ENCODE results near the gene PRKG1.

The PRKG1 gene

DNA sequence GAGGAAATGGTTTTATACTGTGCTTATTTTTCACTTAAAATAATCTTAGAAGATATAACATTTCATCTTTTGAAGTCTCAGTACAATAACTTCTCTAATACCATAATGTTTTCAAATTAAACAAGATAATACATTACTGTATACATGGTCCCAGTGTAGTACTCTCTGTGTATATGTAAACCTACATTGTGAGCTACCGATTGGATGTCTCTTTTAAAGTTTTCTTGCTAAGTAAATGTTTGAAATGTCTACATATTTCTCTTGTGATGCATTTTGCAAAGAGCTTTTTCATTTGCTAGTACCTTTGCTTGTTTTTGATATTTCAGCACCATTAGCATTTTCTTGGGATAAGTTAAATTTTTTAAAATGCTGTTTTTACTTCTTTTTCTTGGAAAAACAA, 94.8 kb downstream of the PRKG1 start:
- TF ChIP-seq CTCF (IDR thresholded peaks at IDR 0.05; ENCODE audit: low read depth, low read length), result no peak

DNA sequence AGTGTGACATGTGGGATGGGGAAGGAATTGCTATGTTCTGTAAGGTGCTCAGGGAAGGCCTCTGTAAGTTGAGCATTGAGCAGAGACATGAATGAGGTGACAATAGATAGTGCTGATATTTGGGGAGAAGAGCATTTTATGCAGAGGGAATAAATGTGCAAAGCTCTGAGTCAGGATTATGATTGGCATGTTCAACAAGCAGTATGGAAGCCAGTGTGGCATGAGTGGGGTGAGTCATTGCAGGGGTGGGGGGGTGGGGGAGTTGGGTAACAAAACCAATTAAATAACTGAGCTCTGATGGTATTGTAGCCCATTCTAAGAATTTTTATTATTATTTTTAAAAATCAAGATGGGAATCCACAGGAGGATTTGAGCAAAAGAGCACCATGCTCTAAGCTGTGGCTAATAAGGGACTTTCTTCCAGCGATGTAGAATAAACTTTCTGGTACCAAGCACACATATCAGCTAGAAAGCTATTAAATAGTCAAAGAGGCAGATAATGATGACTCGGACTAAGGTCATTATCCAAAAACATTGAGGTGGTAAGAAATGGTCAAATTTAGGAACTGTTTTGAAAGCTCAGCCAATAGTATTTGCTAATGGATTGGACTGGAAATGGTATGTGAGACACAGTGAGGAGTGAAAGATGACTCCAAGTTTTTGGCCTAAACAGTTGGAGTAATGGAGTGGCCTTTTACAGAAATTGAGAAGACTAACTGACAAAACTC, 96.4 kb downstream of the PRKG1 start:
- TF ChIP-seq CTCF (IDR thresholded peaks at IDR 0.05; ENCODE audit: low read depth, low read length), result no peak
- H3K4me3 ChIP-seq (ENCODE audit: low read depth, low read length), result no peak overlapping the region

More for the DNA sequence above, 94.8 kb downstream of the PRKG1 start:
- H3K4me3 ChIP-seq (ENCODE audit: low read depth, low read length), result no peak overlapping the region

DNA sequence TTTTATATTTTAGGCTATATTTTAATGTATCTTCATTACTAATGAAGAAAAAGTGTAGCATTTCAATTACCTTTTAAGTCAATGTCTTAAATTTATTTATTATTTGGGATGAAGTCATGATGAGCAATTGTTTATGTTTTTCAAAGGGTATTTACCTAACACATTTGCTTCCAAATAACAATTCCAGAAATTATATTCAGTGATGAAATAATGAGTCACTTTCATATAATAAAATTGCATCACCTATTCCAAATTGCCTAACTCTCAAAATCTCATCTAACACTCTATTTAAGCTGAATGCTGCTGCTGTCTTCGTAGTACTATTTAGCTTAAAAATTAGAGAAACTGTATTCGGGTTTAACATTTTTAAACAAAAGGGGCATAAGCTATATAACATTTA, 97.7 kb downstream of the PRKG1 start:
- no peak for TF ChIP-seq CTCF (IDR thresholded peaks at IDR 0.05; ENCODE audit: low read depth, low read length)
- H3K4me3 ChIP-seq (ENCODE audit: low read depth, low read length), result no peak overlapping the region

- TF ChIP-seq CTCF (IDR thresholded peaks at IDR 0.05; ENCODE audit: low read depth, low read length), result no peak
- no peak overlapping the region for H3K4me3 ChIP-seq (ENCODE audit: low read depth, low read length)
Measured at GRCh38 chr10:51176976-51177695, 102.8 kb downstream of the PRKG1 start.

- no peak overlapping the region for H3K4me3 ChIP-seq (ENCODE audit: low read depth, low read length)
- TF ChIP-seq CTCF (IDR thresholded peaks at IDR 0.05; ENCODE audit: low read depth, low read length), result no peak
Measured at GRCh38 chr10:51178634-51179033, 104.3 kb downstream of the PRKG1 start.

DNA sequence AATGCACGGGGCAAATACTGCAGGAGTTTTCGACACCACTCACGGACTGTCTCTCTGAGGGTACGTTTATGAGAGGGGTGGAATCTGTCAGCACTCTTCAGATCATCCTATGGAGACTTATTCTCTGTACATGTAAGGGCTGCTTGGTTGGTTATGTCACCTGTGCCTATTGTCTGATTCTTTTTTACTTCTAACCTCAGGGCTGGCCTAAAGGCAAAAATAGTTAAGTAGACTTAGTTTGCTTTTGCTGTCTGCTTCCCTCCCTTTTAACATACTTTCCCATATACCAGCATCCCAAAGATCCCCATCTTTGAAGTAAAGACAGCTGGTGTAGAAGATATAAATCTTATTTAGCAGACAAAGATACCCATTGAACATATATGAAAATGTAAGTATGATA, 105.9 kb downstream of the PRKG1 start:
- no peak for TF ChIP-seq CTCF (IDR thresholded peaks at IDR 0.05; ENCODE audit: low read depth, low read length)
- H3K4me3 ChIP-seq (ENCODE audit: low read depth, low read length), result no peak overlapping the region

DNA sequence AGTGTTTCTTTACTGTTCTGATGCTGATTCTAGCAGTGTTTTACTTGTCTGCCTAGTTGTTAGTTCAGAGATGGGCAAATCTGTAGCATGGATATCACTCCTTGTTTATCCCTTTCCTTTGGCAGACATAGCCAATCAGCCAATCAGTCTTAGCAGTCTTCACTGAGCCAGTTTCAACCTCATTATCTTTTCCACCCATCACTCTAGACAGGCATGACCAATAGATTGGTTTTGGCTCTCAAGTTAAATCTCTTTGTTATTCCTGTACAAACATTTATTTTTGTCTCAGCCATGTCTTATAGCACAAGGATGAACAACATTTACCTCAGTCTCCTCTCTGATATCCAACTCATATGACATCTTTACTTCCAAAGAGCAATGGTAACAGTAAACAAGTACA, 109.5 kb downstream of the PRKG1 start:
- TF ChIP-seq CTCF (IDR thresholded peaks at IDR 0.05; ENCODE audit: low read depth, low read length), result no peak
- H3K4me3 ChIP-seq (ENCODE audit: low read depth, low read length), result no peak overlapping the region
